ENCODE results near the gene TGFBI.

The TGFBI gene

DNA sequence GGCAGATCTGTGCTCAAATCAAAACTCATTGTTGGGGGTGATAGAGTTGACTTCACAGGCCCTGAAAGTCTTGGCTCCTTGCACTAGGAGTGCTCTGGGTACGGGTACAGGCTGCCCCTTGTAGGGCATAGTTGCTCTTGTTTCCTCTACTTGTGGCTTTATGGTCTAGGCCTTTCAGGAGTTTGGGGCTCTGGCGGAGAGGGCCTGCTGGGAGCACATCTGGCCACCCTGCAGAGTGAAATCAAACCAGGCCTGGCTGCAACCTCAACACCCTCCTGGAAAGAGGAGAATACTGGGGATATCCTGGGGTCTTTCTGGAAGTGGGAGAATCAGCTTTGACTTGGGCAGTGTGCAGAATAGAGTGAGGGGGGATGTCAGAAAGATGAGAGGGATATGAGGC lies 1.5 kb downstream of the TGFBI start:
- H3K4me1 Mint-ChIP-seq, result no peaks in the 10 kb centered on the region
- no peak overlapping the region for H3K27ac Mint-ChIP-seq
- H3K27me3 Mint-ChIP-seq, result peaks cover 16% of the 10 kb centered on the region
- H3K4me3 Mint-ChIP-seq, result no peak overlapping the region
- H3K9me3 Mint-ChIP-seq, result no peaks in the 10 kb centered on the region
- H3K36me3 Mint-ChIP-seq, result no peaks in the 10 kb centered on the region

DNA sequence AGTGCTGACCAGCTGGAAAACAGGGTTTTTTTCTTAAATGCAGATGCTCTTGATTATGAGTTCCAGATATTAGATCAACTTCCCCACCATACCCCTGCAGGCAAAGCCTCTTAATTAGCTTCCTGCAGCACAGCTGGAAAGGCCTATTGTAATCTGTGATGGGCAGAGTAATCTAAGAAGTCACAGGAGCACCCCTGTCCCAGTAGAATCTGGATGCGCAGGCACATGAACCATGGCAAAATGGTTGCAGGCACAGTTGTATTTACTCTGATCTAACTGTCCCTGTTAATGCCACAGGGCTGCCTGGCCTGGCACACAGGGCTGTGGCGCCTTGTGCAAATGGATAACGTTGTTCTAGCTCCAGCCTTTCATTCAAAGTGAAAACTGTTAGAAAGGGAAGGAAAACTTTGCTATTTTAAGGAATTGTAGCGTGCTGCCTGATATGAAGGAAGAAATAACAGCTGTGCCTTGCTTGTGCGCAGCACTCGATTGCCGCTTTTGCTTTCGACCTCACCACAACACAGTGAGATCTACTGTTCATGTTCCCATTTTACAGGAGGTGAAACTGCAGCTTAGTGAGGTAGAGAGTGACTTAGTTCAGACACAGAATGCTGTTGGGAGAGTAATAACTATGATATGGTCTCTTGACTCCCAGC lies 2.3 kb downstream of the TGFBI start:
- Mint-ChIP-seq H3K36me3 (no peaks in the 10 kb centered on the region), H3K27me3 (peaks cover 16% of the 10 kb centered on the region), H3K9me3 (no peaks in the 10 kb centered on the region), H3K4me1 (no peaks in the 10 kb centered on the region), H3K4me3 (no peak overlapping the region), H3K27ac (no peak overlapping the region)

DNA sequence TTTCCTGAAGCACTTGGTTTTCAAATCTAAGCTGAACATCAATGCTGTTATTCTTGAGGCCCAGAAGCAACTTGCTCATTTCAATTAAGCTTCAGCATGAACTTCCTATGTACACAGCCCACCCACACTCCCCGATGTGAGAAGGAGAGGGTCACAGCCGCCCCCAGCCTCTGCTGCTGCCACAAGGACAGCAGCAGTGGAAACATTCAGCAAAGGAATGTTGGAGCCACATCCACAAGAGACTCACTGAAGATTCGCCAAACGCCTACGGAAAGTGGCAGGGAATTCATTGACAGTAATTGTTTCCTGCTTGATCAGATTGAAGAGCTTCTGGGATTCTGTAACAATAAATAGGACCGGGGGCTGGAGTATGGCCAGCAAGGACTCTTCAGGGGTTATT lies 2.9 kb downstream of the TGFBI start:
- no peak overlapping the region for H3K4me3 Mint-ChIP-seq
- H3K36me3 Mint-ChIP-seq, result no peaks in the 10 kb centered on the region
- H3K9me3 Mint-ChIP-seq, result no peaks in the 10 kb centered on the region
- H3K27me3 Mint-ChIP-seq, result peaks cover 11% of the 10 kb centered on the region
- H3K4me1 Mint-ChIP-seq, result peaks cover 5% of the 10 kb centered on the region
- H3K27ac Mint-ChIP-seq, result no peak overlapping the region

DNA sequence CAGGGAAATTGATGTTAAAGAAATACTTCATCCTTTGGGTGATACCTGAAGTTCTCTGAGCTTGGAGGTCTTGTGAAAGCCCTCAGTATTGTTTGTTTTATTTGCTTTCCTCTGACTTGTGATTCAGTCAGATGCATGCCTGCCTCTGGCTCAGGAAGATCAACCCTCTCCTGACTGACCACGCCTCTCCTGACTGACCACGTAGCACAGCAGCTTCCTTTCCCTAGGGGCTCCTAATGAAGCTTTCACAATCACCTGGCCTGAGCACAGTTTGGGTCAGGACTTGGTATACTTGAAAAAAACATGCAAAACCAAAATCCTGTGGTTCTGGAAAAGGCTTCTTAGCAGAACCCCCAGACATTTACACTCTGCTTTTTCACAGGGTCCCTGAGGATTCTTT lies 3.8 kb downstream of the TGFBI start:
- H3K9me3 Mint-ChIP-seq, result no peaks in the 10 kb centered on the region
- H3K27ac Mint-ChIP-seq, result no peak overlapping the region
- peaks cover 4% of the 10 kb centered on the region for H3K27me3 Mint-ChIP-seq
- no peak overlapping the region for H3K4me3 Mint-ChIP-seq
- H3K36me3 Mint-ChIP-seq, result peaks cover under 1% of the 10 kb centered on the region
- peaks cover 13% of the 10 kb centered on the region for H3K4me1 Mint-ChIP-seq

DNA sequence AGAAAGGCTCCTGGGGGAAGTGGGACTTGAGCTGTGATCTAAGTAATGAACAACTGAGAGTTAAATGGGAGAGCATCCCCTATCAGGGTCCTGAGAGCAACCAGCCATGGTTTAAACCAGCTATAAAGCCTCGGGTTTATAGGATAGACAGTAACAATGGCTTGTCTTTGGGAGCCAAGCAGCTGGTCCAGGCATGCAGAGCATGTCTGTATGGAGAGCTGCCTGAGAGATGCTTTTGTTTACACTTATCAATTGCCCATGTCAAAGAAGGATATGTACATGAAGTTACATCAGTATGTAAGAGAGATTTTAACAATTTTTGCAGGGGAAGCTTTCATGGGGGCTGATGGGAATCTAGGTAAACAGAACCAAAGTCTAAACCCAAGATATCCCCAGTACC lies 4.4 kb downstream of the TGFBI start:
- H3K27ac Mint-ChIP-seq, result no peak overlapping the region
- H3K9me3 Mint-ChIP-seq, result no peaks in the 10 kb centered on the region
- H3K27me3 Mint-ChIP-seq, result peaks cover 1% of the 10 kb centered on the region
- H3K4me3 Mint-ChIP-seq, result no peak overlapping the region
- H3K36me3 Mint-ChIP-seq, result peaks cover 2% of the 10 kb centered on the region
- H3K4me1 Mint-ChIP-seq, result peaks cover 15% of the 10 kb centered on the region

DNA sequence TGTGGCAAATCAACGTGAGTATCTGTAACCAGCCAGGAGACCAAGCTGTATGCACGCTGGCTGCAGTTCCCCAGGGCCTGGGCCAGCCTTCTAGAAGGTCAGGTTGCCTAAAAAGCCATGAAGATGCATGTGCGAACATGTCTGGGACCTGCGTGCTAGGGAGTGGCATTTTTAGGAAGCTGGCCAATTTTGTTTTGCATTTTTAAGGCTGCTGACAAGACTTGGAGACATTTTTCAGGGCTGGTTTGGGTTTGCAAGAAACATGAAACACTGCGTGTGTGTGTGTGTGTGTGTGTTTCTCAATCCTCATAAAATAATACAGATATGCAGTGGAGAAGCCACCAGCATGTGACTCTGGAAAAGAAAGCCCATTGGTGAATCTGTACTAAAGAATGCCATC lies 5.1 kb downstream of the TGFBI start:
- peaks cover 1% of the 10 kb centered on the region for H3K27me3 Mint-ChIP-seq
- H3K4me1 Mint-ChIP-seq, result peaks cover 15% of the 10 kb centered on the region
- peaks cover 2% of the 10 kb centered on the region for H3K36me3 Mint-ChIP-seq
- H3K9me3 Mint-ChIP-seq, result no peaks in the 10 kb centered on the region
- no peak overlapping the region for H3K27ac Mint-ChIP-seq
- H3K4me3 Mint-ChIP-seq, result no peak overlapping the region

DNA sequence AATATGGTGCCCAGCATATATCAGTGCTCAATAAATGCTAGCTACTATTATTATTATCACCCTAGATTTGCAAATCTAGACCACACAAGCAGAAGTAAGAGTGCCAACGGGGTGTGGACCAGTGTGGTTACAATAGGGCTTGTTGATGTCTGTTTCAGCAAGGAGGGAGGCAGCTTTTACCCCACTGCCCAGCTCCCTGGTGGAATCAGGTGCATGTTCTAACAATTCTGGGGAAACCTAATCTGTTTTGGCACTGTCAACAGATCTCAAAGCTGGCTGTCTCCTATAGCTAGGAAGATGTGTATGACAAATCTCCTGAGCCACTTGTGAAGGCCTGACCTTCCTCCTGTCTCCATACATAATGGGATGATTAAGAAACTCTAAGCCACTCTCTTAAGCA lies 5.7 kb downstream of the TGFBI start:
- no peak overlapping the region for H3K27ac Mint-ChIP-seq
- peaks cover 1% of the 10 kb centered on the region for H3K27me3 Mint-ChIP-seq
- peaks cover 2% of the 10 kb centered on the region for H3K36me3 Mint-ChIP-seq
- H3K4me3 Mint-ChIP-seq, result no peak overlapping the region
- H3K4me1 Mint-ChIP-seq, result peaks cover 15% of the 10 kb centered on the region
- H3K9me3 Mint-ChIP-seq, result no peaks in the 10 kb centered on the region

DNA sequence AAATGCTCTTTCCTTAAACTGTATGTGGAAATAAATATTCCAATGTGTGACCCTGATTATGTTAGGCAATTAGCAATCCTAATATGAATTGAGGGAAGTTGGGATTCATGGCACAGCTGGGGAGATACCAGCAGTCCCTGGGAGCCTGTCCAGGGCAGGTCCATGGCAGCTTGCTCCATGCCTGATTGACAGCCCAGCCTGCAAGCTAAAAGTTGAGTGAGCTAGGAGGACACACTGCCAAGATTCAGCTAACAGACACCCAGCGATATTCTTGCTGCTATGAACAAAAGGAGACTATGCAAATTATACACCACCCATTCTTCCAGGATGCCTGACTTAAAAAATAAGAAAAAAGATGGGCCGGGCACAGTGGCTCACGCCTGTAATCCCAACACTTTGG lies 6.2 kb downstream of the TGFBI start:
- Mint-ChIP-seq H3K4me3 (no peak overlapping the region), H3K27ac (no peak overlapping the region), H3K9me3 (no peaks in the 10 kb centered on the region), H3K27me3 (no peaks in the 10 kb centered on the region), H3K36me3 (peaks cover 2% of the 10 kb centered on the region), H3K4me1 (peaks cover 15% of the 10 kb centered on the region)

DNA sequence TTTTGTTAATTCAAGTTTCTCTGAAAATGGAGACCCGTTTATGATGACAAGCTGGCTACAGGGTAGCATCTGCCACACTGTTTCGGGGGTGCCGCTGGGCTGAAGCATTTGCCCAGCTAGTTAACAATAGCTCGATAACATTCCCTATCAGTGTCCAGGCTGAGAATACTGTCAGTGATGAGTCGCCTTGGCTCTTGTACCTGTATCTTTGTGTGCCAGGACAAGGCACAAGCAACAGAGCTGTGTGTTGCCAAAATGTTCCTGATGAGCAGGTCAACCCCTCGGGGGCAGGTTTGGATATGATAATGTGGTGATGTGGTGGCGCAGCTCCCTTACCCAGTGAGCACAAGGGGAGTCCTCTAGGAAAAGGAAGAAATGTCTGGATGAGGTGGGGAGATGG lies 7.0 kb downstream of the TGFBI start:
- no peaks in the 10 kb centered on the region for H3K27me3 Mint-ChIP-seq
- H3K4me1 Mint-ChIP-seq, result peaks cover 15% of the 10 kb centered on the region
- peaks cover 2% of the 10 kb centered on the region for H3K36me3 Mint-ChIP-seq
- no peak overlapping the region for H3K27ac Mint-ChIP-seq
- no peaks in the 10 kb centered on the region for H3K9me3 Mint-ChIP-seq
- no peak overlapping the region for H3K4me3 Mint-ChIP-seq

DNA sequence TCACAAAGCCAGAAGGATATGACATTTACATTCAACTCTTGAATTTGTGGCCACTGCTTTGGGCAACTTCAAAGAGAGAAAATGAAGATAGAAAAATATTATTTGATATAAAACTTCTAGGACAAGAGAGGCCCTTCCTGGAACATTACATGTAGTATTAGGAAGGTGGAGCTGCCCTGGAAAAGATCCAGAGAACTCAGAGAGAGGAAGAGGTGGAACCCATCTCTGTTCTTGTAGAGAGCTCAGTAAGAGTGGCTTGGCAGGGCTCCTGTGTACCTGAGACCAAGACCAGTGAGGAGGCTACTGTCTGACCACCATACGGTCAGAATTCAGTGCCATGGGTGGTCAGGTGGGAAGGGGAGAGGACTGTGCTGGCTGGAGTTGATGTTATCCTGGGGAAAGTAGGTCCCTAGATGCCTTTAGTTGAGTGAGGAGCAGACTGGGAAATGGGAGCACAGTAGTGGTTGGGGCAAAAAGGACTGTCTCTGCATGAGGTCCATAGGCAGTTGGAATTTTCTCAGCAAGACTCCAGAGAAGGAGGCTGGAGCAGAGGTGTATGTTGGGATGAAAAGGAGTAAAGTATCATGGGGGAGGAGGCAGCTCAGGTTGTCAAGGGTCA lies 7.6 kb downstream of the TGFBI start:
- Mint-ChIP-seq H3K27me3 (no peaks in the 10 kb centered on the region), H3K9me3 (no peaks in the 10 kb centered on the region), H3K4me3 (no peak overlapping the region), H3K27ac (no peak overlapping the region), H3K4me1 (peaks cover 15% of the 10 kb centered on the region), H3K36me3 (peaks cover 2% of the 10 kb centered on the region)

DNA sequence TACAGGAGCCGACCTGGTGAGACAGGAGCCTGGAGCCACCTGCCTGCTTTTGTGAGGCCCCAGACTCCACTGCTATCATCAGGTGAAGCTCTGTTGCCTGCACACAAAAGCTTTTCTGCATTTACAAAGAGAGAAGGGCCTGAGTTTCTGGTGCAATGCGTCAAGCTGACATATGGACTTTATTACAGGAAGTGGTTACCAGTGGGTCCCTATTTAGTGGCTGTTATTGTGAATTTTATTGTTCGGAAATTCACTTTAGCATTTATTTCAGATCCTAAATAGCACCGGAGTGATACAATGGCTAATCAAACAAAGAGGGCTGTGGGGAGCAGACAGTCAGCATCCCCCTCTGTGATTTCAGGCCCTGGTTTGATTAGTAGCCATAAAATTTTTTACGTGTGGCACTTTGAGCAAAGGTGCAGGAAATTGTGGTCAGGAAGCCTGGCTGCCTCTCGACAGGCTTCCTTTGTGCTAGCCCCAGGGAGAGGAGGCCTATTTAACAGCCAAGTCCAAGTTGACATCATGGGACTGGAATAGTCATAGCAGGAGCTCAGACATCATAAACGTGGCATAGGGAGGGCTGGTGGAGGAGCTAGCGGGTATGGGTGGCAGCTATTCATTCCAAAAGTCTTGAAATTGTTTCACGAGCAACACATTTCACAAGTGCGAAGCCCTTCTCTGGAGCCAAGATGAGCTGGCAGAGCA lies 8.4 kb downstream of the TGFBI start:
- Mint-ChIP-seq H3K9me3 (no peaks in the 10 kb centered on the region), H3K4me1 (peaks cover 15% of the 10 kb centered on the region), H3K27me3 (no peaks in the 10 kb centered on the region), H3K36me3 (peaks cover 2% of the 10 kb centered on the region), H3K4me3 (no peak overlapping the region), H3K27ac (no peak overlapping the region)

DNA sequence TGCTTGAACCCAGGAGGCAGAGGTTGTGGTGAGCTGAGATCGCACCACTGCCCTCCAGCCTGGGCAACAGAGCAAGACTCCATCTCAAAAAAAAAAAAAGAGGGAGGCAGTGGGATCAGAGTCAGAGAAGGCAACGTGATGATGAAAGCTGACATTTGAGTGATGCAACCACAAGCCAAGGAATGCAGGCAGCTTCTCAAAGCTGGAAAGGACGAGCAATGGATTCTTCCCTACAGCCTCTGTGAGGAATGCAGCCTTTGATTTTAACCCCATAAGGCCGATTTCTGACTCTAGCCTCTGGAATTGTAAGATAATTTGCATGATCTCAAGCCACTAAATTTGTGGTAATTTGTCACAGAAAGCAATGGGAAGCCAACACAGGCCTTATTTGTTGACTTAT lies 9.8 kb downstream of the TGFBI start:
- Mint-ChIP-seq H3K9me3 (no peaks in the 10 kb centered on the region), H3K36me3 (peaks cover 2% of the 10 kb centered on the region), H3K4me3 (no peak overlapping the region), H3K27me3 (no peaks in the 10 kb centered on the region), H3K27ac (no peak overlapping the region), H3K4me1 (peaks cover 15% of the 10 kb centered on the region)

DNA sequence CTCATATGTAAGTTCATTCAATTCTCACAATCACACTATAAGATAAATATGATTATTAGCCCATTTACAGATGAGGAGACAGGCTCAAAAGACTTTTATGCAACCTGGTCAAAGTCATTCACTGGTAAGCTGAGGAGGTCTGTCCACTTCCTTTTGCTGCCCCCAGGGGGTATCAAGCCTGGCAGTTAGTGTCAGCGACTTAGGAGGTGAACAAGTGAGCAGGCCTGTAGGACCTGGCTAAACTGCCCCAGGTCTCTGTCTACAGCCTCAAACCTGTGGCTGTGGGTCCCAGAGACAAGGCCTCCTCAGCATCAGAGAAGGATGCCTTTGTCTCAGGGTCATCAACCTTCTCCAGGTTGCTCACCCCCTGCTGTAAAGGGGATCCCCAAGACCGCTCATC lies 10.4 kb downstream of the TGFBI start:
- Mint-ChIP-seq H3K4me1 (peaks cover 15% of the 10 kb centered on the region), H3K36me3 (peaks cover 2% of the 10 kb centered on the region), H3K27me3 (no peaks in the 10 kb centered on the region), H3K9me3 (no peaks in the 10 kb centered on the region), H3K4me3 (no peak overlapping the region), H3K27ac (no peak overlapping the region)

DNA sequence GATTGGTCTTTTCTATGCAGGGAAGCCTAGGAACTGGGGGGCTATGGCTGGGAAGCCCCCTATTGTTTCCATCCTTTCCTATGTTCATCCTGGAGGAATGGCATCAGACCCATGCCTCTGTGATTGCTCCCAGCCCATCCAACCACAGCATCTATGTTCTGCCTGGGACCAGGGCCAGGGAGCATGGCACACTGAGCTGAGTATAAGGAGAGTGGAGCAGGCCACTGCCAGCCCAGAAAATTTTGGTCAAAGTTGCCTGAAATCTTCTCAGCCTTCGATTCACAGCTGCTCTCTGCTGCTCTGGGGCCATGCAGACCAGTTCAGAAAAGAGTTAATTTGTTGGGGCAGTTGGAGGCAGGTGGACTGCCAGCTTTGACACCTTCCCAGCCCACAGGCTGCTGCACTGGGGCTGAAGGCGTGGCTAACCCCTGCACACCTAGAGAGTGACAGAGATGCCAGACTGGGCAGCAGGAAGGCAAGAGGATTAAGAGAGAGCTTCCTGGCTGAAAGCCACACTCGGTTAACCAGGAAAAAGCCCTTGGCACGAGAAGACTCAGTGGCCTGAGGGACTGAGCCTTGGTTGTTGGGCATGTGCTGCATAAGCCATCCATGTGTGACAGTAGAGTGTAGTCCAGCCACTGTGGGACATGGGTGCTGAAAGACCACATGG lies 12.1 kb downstream of the TGFBI start:
- Mint-ChIP-seq H3K36me3 (peaks cover 2% of the 10 kb centered on the region), H3K4me1 (peaks cover 15% of the 10 kb centered on the region), H3K4me3 (no peak overlapping the region), H3K27me3 (no peaks in the 10 kb centered on the region), H3K27ac (no peak overlapping the region), H3K9me3 (no peaks in the 10 kb centered on the region)

DNA sequence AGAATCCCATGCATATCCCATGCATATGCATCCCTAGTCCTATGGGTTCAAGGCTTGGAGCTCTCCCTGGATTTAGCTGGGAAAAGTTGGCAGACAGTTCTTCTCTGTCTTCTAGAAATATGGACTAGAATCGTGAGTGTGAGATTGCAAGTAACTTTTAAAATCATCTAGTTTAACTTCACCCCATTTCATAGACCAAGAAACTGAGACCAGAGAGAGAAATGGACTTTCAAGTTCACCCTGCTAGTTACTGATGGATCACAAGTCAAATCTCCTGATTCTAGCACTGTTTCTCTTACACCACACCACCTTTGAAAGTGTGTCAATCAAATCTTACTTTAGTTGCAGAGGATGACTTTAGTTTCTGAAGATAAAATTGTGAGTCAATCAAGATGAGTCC lies 13.4 kb downstream of the TGFBI start:
- Mint-ChIP-seq H3K4me1 (peaks cover 6% of the 10 kb centered on the region), H3K27ac (no peak overlapping the region), H3K27me3 (peaks cover 1% of the 10 kb centered on the region), H3K36me3 (peaks cover 2% of the 10 kb centered on the region), H3K4me3 (no peak overlapping the region), H3K9me3 (no peaks in the 10 kb centered on the region)

DNA sequence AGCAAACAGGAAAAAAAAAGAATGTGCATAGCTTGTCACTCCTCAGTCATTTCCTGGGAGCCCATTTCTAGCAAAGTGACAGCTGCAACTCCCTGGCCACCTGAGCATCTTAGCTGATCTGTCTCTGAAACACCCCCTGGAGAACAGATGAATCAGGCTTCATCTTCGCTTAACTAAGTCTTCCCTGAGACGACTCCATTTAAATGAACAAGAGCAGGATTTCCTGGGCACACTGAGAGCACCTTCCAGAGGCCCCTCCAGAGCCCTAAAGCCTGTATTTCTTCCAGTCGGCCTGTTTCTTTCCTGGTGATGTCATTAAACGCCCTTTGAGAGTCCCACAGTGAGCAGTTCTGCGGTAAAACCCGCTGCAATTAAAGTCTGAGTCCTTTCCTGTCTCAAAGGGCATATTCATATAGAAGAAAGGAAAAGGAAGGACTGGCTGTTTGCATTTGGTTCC lies 13.9 kb downstream of the TGFBI start:
- Mint-ChIP-seq H3K27ac (no peak overlapping the region), H3K9me3 (no peaks in the 10 kb centered on the region), H3K36me3 (peaks cover under 1% of the 10 kb centered on the region), H3K4me1 (peaks cover under 1% of the 10 kb centered on the region), H3K4me3 (no peak overlapping the region), H3K27me3 (peaks cover 2% of the 10 kb centered on the region)

All from activated naive CD4-positive, alpha-beta T cell treated with anti-CD3 and anti-CD28 coated beads, Interleukin-2, amount 50 U/mL, for 24 hours (primary cell).